ENCODE measurements around the gene POLR3H. TPM values are rescaled to one million over a fixed set of nuclear protein-coding genes. Genes with fewer than 3 reads are reported as not detected.

The POLR3H gene
- total RNA-seq, 4 donors from 2014 or later = 20.9 to 28.2 (median 23.0) TPM

DNA sequence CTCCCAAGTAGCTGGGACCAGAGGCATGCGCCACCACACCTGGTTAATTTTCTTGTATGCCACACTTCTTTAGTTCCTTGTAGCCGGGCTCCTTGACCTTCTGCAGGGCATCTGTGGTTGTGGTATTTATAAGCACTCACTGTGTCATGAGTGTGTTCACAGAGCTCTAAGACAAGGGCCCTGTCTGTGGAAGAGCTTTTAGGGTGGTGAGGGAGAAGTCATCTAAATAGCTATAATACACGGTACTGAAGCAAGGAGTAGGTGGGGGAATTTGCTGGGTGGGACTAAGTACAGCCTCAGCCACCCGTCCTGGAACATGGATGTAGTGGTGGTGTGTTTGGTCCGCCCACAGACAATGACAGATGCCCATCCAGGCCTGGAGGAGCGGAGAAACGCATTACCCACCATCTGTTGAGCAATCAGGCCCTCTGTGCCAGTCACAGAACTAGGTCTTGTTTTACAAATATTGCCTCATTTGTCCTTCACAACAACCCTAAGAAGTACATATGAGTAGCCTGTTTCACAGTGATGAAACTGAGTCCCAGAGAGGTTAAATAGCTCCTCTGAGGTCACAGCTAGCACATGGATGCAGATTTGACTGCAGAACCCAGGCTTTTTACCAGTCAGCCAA is 65.3 kb downstream of the POLR3H start:
- H3K9me3 ChIP-seq = no peaks in the 10 kb centered on the region
- no peak for TF ChIP-seq POLR2A (IDR thresholded peaks at IDR 0.05; ENCODE audit: low read depth)
- peak; percentile 17 to 53 for TF ChIP-seq POLR2AphosphoS5 (IDR thresholded peaks at IDR 0.05)
- intact Hi-C loops (cut with DNase I) = no loop called here
- WGBS = 66% methylated on average over 7 of the region's 7 CpGs
- peak overlapping the region; percentile 82 to 95 (median 86) for H3K27ac ChIP-seq (replicated peaks in 1 of 4)
- no peak for DNase-seq (ENCODE audit: extremely low spot score)
- peaks cover 69 to 97% (median 94%) of the 10 kb centered on the region in 4 donors for H3K4me1 ChIP-seq
- no peaks in the 10 kb centered on the region for H3K27me3 ChIP-seq
- no peak overlapping the region for H3K4me3 ChIP-seq
- peaks cover 0 to 12% (median 3%) of the 10 kb centered on the region in 4 donors for H3K36me3 ChIP-seq

DNA sequence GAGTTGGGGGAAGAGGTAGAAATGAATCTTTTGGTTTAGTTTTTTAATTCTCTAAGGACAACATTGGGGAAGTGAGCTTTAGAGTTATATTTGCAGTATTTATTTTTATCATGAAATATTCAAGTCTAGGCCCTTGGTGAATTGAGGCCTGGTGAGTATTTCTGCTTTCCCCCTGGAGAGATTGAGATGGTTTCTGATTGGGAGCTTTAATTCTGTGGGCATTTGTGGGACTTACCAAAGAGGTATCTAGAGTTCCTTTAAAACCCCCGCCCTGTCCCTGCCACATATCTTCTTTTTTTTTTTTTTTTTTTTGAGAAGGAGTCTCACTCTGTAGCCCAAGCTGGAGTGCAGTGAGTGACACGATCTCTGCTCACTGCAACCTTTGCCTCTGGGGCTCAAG is 65.8 kb downstream of the POLR3H start:
- Histone ChIP-seq H3K36me3 (peaks cover 0 to 12% (median 3%) of the 10 kb centered on the region in 4 donors), H3K27ac (replicated peaks in 1 of 4) (peak overlapping the region; percentile 82 to 95 (median 86)), H3K27me3 (no peaks in the 10 kb centered on the region), H3K4me3 (no peak overlapping the region), H3K9me3 (no peaks in the 10 kb centered on the region), H3K4me1 (peaks cover 69 to 97% (median 94%) of the 10 kb centered on the region in 4 donors)
- no peak for TF ChIP-seq POLR2A (IDR thresholded peaks at IDR 0.05; ENCODE audit: low read depth)
- no peak for TF ChIP-seq EP300 (IDR thresholded peaks at IDR 0.05)
- TF ChIP-seq, protein P1, sequence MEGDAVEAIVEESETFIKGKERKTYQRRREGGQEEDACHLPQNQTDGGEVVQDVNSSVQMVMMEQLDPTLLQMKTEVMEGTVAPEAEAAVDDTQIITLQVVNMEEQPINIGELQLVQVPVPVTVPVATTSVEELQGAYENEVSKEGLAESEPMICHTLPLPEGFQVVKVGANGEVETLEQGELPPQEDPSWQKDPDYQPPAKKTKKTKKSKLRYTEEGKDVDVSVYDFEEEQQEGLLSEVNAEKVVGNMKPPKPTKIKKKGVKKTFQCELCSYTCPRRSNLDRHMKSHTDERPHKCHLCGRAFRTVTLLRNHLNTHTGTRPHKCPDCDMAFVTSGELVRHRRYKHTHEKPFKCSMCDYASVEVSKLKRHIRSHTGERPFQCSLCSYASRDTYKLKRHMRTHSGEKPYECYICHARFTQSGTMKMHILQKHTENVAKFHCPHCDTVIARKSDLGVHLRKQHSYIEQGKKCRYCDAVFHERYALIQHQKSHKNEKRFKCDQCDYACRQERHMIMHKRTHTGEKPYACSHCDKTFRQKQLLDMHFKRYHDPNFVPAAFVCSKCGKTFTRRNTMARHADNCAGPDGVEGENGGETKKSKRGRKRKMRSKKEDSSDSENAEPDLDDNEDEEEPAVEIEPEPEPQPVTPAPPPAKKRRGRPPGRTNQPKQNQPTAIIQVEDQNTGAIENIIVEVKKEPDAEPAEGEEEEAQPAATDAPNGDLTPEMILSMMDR (IDR thresholded peaks at IDR 0.05) = no peak
- TF ChIP-seq POLR2AphosphoS5 (IDR thresholded peaks at IDR 0.05) = no peak
- intact Hi-C loops (cut with DNase I) = no loop called here
- DNase-seq (ENCODE audit: extremely low spot score) = no peak
- 76% methylated on average over 2 of the region's 2 CpGs for WGBS

Other genes with a start within 250 kb of the POLR3H start
- 10 to 100 TPM; 39.9 to 72.2 (median 54.3) TPM for gene ZC3H7B, start 242.9 kb downstream of the POLR3H start, total RNA-seq
- gene TEF, start 162.5 kb downstream of the POLR3H start, total RNA-seq = 10 to 100 TPM; 19.5 to 47.8 (median 36.6) TPM
- gene TOB2, start 97.7 kb downstream of the POLR3H start, total RNA-seq = 100 to 1,000 TPM in 1 of 4 donors, 10 to 100 TPM in 3; 56.2 to 100 (median 93.0) TPM
- 10 to 100 TPM; 36.5 to 46.1 (median 42.2) TPM for gene PHF5A, start 75.8 kb downstream of the POLR3H start, total RNA-seq
- 100 to 1,000 TPM; 141 to 214 (median 166) TPM for gene ACO2, start 75.4 kb downstream of the POLR3H start, total RNA-seq
- 10 to 100 TPM in 1 of 4 donors, 1 to 10 TPM in 3; 2.9 to 12.4 (median 7.1) TPM for gene CSDC2, start 16.5 kb upstream of the POLR3H start, total RNA-seq
- 10 to 100 TPM; 37.4 to 54.2 (median 39.3) TPM for gene PMM1, start 45.4 kb upstream of the POLR3H start, total RNA-seq
- gene DESI1, start 76.6 kb upstream of the POLR3H start, total RNA-seq = 10 to 100 TPM; 18.6 to 76.5 (median 33.7) TPM
- 100 to 1,000 TPM; 181 to 255 (median 233) TPM for gene XRCC6, start 76.8 kb upstream of the POLR3H start, total RNA-seq
- 100 to 1,000 TPM in 2 of 4 donors, 10 to 100 TPM in 2; 79.7 to 115 (median 93.3) TPM for gene SNU13, start 144.4 kb upstream of the POLR3H start, total RNA-seq
- 1 to 10 TPM in 1 of 4 donors, under 1 TPM in 3; 0.39 to 1.3 (median 0.44) TPM for gene MEI1, start 155.0 kb upstream of the POLR3H start, total RNA-seq